HG03571 (cell line): ENCODE data around the gene MED13L.

Source experiments
- ATAC-seq: cut with Tn5 transposase; IDR thresholded peaks from one replicate; pipeline ENCODE4 v1.9.1; 2021; ENCODE audit not compliant: unreplicated experiment

Gene MED13L

GRCh38 chr12:116099652-116100432 is 177.7 kb downstream of the MED13L start:
- ATAC-seq = no peak

- ATAC-seq = no peak
These were observed 180.6 kb downstream of the MED13L start for GRCh38 chr12:116096874-116097273.

GRCh38 chr12:116094475-116094874 is 183.0 kb downstream of the MED13L start:
- ATAC-seq = no peak

GRCh38 chr12:116093915-116094314 is 183.6 kb downstream of the MED13L start:
- no peak for ATAC-seq

GRCh38 chr12:116092776-116093175 is 184.7 kb downstream of the MED13L start:
- no peak for ATAC-seq

GRCh38 chr12:116092162-116092561 is 185.3 kb downstream of the MED13L start:
- ATAC-seq = no peak

GRCh38 chr12:116091579-116091978 is 185.9 kb downstream of the MED13L start:
- no peak for ATAC-seq

- no peak for ATAC-seq
These were observed 187.0 kb downstream of the MED13L start for GRCh38 chr12:116090516-116090915.

GRCh38 chr12:116089080-116089479 is 188.4 kb downstream of the MED13L start:
- no peak for ATAC-seq

GRCh38 chr12:116087962-116088361 is 189.5 kb downstream of the MED13L start:
- ATAC-seq = no peak

GRCh38 chr12:116087399-116087798 is 190.1 kb downstream of the MED13L start:
- ATAC-seq = no peak

- no peak for ATAC-seq
These were observed 197.1 kb downstream of the MED13L start for GRCh38 chr12:116080415-116080814.

GRCh38 chr12:116078396-116078795 is 199.1 kb downstream of the MED13L start:
- ATAC-seq = no peak

- ATAC-seq = no peak
These were observed 200.1 kb downstream of the MED13L start for GRCh38 chr12:116077431-116077830.

GRCh38 chr12:116076399-116076798 is 201.1 kb downstream of the MED13L start:
- no peak for ATAC-seq

GRCh38 chr12:116074686-116075085 is 202.8 kb downstream of the MED13L start:
- no peak for ATAC-seq

- ATAC-seq = no peak
These were observed 205.8 kb downstream of the MED13L start for GRCh38 chr12:116071555-116072230.

- no peak for ATAC-seq
These were observed 207.0 kb downstream of the MED13L start for GRCh38 chr12:116070444-116070843.

- ATAC-seq = no peak
These were observed 207.6 kb downstream of the MED13L start for GRCh38 chr12:116069943-116070342.

GRCh38 chr12:116068853-116069252 is 208.6 kb downstream of the MED13L start:
- ATAC-seq = no peak

- ATAC-seq = no peak
These were observed 209.1 kb downstream of the MED13L start for GRCh38 chr12:116068371-116068770.

GRCh38 chr12:116067892-116068291 is 209.6 kb downstream of the MED13L start:
- no peak for ATAC-seq
